ENCODE data around the gene UBE3D.

Gene UBE3D

DNA sequence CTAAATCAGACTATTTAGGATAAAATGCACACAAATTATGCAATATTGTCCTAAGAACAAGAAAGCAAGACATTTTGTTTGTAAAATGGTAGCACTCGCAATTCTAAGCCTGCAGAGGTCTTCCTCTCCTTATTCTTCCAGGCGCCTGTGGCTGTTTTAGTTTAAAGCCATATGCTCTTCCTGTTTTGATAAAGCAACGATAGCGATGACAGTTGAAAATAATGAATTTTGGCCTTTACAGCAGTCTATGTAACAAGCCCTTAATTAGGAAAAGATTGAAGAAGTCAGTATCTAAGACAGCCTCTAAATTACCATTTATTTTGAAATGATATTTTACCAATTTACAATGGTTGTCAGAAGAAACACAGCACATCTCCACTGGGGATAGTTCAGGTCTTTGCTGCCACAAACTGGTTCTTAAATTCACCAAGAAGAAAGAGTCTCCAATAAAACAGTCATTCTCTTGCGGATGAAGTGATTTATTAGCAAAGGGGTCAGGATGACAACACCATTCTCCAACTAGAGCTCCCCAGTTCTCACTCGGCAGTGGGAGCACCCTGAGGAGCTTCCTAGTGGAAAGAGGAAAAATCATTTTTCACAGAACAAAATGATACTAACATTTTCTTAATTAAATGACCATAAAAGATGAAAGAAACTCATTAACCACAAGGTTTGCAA, 21.4 kb downstream of the UBE3D start:
- TF ChIP-seq REST (IDR thresholded peaks at IDR 0.05; ENCODE audit: insufficient read depth in 1 of 2, low read depth in 2 of 2, low read length in 2 of 2) (no peak), FOXP2 (optimal IDR thresholded peaks at IDR 0.05; ENCODE audit: borderline replicate concordance, extremely low read depth, extremely low read length, insufficient read depth) (no peak), POLR2AphosphoS5 (IDR thresholded peaks at IDR 0.05; ENCODE audit: low read depth, low read length) (no peak), TAF1 (IDR thresholded peaks at IDR 0.05; ENCODE audit: borderline replicate concordance, insufficient read depth, low read length) (no peak), SIN3A (IDR thresholded peaks at IDR 0.05; ENCODE audit: borderline replicate concordance, insufficient read depth, low read length) (no peak)

DNA sequence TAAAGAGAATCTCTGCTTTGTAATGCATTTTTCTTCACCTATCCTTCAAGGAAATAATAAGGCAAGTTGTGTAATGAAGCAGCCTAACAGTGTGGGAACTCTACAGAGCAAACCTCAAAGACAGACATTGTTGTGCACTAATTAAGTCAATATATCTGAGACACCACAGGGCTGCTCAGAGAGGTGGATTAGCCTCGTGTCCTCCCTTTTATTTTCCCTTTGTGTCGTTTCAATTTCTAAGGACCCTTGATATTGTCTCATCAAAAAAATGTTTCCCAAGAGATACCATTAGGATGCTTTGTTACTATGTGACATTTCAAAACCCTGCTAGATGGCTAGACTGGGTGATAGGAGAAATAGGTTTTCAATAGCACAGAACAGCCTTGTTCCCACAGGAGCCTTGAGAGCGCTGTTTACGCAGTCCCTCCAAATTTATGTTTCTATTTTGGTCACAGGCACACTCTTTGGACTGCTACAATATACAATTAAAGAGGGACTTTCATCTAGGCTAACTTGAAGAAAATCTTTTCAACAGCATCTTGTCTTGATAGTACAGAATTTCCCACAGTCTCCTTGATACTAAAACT, 23.1 kb downstream of the UBE3D start:
- no peak for TF ChIP-seq REST (IDR thresholded peaks at IDR 0.05; ENCODE audit: insufficient read depth in 1 of 2, low read depth in 2 of 2, low read length in 2 of 2)
- TF ChIP-seq POLR2AphosphoS5 (IDR thresholded peaks at IDR 0.05; ENCODE audit: low read depth, low read length) = no peak
- no peak for TF ChIP-seq TAF1 (IDR thresholded peaks at IDR 0.05; ENCODE audit: borderline replicate concordance, insufficient read depth, low read length)
- no peak for TF ChIP-seq FOXP2 (optimal IDR thresholded peaks at IDR 0.05; ENCODE audit: borderline replicate concordance, extremely low read depth, extremely low read length, insufficient read depth)
- TF ChIP-seq SIN3A (IDR thresholded peaks at IDR 0.05; ENCODE audit: borderline replicate concordance, insufficient read depth, low read length) = no peak

- TF ChIP-seq TAF1 (IDR thresholded peaks at IDR 0.05; ENCODE audit: borderline replicate concordance, insufficient read depth, low read length) (no peak), REST (IDR thresholded peaks at IDR 0.05; ENCODE audit: insufficient read depth in 1 of 2, low read depth in 2 of 2, low read length in 2 of 2) (no peak), SIN3A (IDR thresholded peaks at IDR 0.05; ENCODE audit: borderline replicate concordance, insufficient read depth, low read length) (no peak), FOXP2 (optimal IDR thresholded peaks at IDR 0.05; ENCODE audit: borderline replicate concordance, extremely low read depth, extremely low read length, insufficient read depth) (no peak), POLR2AphosphoS5 (IDR thresholded peaks at IDR 0.05; ENCODE audit: low read depth, low read length) (no peak)
These were observed 27.4 kb downstream of the UBE3D start for GRCh38 chr6:83038246-83038645.

DNA sequence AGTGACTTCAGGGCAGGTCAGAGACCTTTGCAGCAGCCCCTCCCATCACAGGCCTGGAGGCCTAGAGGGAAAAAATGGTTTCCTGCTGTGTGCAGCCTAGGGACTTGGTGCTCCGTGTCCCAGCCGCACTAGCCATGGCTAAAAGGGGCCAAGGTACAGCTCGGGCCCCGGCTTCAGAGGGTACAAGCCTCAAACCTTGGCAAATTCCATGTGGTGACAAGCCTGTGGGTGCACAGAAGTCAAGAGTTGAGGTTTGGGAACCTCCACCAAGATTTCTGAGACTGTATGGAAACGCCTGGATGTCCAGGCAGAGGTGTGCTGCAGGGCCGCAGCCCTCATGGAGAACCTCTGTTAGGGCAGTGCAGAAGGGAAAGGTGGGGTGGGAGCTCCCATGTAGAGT, 34.0 kb downstream of the UBE3D start:
- TF ChIP-seq REST (IDR thresholded peaks at IDR 0.05; ENCODE audit: insufficient read depth in 1 of 2, low read depth in 2 of 2, low read length in 2 of 2) (no peak), TAF1 (IDR thresholded peaks at IDR 0.05; ENCODE audit: borderline replicate concordance, insufficient read depth, low read length) (no peak), SIN3A (IDR thresholded peaks at IDR 0.05; ENCODE audit: borderline replicate concordance, insufficient read depth, low read length) (no peak), POLR2AphosphoS5 (IDR thresholded peaks at IDR 0.05; ENCODE audit: low read depth, low read length) (no peak), FOXP2 (optimal IDR thresholded peaks at IDR 0.05; ENCODE audit: borderline replicate concordance, extremely low read depth, extremely low read length, insufficient read depth) (no peak)

All from PFSK-1 (cell line).